Measurements from ENCODE around the gene YIPF2.

DNA sequence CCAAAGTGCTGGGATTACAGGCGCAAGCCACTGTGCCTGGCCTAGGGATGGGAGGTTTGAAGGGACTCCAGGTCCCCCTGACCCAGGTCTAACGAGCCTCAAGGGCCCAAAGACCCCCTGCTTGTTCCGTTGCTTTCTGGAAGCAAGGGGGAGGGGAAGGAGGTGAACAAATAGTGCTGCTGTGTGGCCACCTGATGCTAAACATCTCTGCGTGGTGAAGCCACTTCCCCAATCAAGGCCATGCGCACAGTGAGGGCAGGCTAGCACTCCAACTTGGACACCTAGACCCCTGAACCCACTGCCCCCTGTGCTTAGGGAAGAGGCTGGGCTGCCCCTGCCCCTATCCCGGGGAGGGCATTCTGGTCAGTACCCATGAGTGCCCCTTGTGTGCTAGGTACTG, 33.1 kb downstream of the YIPF2 start:
- TF ChIP-seq, protein P1, sequence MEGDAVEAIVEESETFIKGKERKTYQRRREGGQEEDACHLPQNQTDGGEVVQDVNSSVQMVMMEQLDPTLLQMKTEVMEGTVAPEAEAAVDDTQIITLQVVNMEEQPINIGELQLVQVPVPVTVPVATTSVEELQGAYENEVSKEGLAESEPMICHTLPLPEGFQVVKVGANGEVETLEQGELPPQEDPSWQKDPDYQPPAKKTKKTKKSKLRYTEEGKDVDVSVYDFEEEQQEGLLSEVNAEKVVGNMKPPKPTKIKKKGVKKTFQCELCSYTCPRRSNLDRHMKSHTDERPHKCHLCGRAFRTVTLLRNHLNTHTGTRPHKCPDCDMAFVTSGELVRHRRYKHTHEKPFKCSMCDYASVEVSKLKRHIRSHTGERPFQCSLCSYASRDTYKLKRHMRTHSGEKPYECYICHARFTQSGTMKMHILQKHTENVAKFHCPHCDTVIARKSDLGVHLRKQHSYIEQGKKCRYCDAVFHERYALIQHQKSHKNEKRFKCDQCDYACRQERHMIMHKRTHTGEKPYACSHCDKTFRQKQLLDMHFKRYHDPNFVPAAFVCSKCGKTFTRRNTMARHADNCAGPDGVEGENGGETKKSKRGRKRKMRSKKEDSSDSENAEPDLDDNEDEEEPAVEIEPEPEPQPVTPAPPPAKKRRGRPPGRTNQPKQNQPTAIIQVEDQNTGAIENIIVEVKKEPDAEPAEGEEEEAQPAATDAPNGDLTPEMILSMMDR (IDR thresholded peaks at IDR 0.05), result no peak
- TF ChIP-seq POLR2A (IDR thresholded peaks at IDR 0.05), result no peak

Data from testis (tissue), 2 donors.